ENCODE data around the gene ALKBH3. TPM values are rescaled to one million over a fixed set of nuclear protein-coding genes. Genes with fewer than 3 reads are reported as not detected.

ALKBH3 gene
- total RNA-seq, 1 donor from 2014 or later = 19.1 TPM

GRCh38 chr11:43908683-43909082 is 28.1 kb downstream of the ALKBH3 start:
- H3K9me3 ChIP-seq = no peaks in the 10 kb centered on the region
- H3K4me3 ChIP-seq = no peak overlapping the region
- intact Hi-C loops (cut with DNase I) = loop anchor here (5.0 kb wide), 1 partner anchor 124 kb away; no protein-coding TSS in a partner anchor
- H3K36me3 ChIP-seq = peaks cover 11 to 20% of the 10 kb centered on the region in 2 donors
- no peak overlapping the region for H3K27ac ChIP-seq
- no peak for DNase-seq (ENCODE audit: low spot score in 2 of 2)
- H3K27me3 ChIP-seq = no peaks in the 10 kb centered on the region
- H3K4me1 ChIP-seq = peaks cover 0 to 17% of the 10 kb centered on the region in 2 donors
- no peak for TF ChIP-seq CTCF (IDR thresholded peaks at IDR 0.05)

- no peak overlapping the region for H3K4me3 ChIP-seq
- TF ChIP-seq CTCF (IDR thresholded peaks at IDR 0.05) = no peak
- H3K27me3 ChIP-seq = no peaks in the 10 kb centered on the region
- H3K36me3 ChIP-seq = peaks cover 7 to 19% of the 10 kb centered on the region in 2 donors
- intact Hi-C loops (cut with DNase I) = no loop called here
- no peak for DNase-seq (ENCODE audit: low spot score in 2 of 2)
- H3K9me3 ChIP-seq = no peaks in the 10 kb centered on the region
- H3K4me1 ChIP-seq = no peaks in the 10 kb centered on the region
- H3K27ac ChIP-seq = no peak overlapping the region
Observed at GRCh38 chr11:43913829-43914380, 33.3 kb downstream of the ALKBH3 start.

- no peaks in the 10 kb centered on the region for H3K27me3 ChIP-seq
- intact Hi-C loops (cut with DNase I) = no loop called here
- H3K9me3 ChIP-seq = no peaks in the 10 kb centered on the region
- H3K36me3 ChIP-seq = peaks cover 6 to 19% of the 10 kb centered on the region in 2 donors
- TF ChIP-seq CTCF (IDR thresholded peaks at IDR 0.05) = no peak
- H3K4me1 ChIP-seq = no peaks in the 10 kb centered on the region
- no peak for DNase-seq (ENCODE audit: low spot score in 2 of 2)
- no peak overlapping the region for H3K27ac ChIP-seq
- H3K4me3 ChIP-seq = no peak overlapping the region
Observed at GRCh38 chr11:43914466-43914865, 33.8 kb downstream of the ALKBH3 start.

- DNase-seq (ENCODE audit: low spot score in 2 of 2) = no peak
- intact Hi-C loops (cut with DNase I) = no loop called here
- no peak for TF ChIP-seq CTCF (IDR thresholded peaks at IDR 0.05)
- Histone ChIP-seq H3K4me3 (no peak overlapping the region), H3K27me3 (no peaks in the 10 kb centered on the region), H3K36me3 (peaks cover 0 to 14% of the 10 kb centered on the region in 2 donors), H3K27ac (peak overlapping the region; percentile 86 to 89), H3K4me1 (peaks cover 6 to 17% of the 10 kb centered on the region in 2 donors), H3K9me3 (no peaks in the 10 kb centered on the region)
Observed at GRCh38 chr11:43916621-43917020, 36.0 kb downstream of the ALKBH3 start.

GRCh38 chr11:43917851-43918250 is 37.2 kb downstream of the ALKBH3 start:
- intact Hi-C loops (cut with DNase I) = no loop called here
- Histone ChIP-seq H3K27me3 (no peaks in the 10 kb centered on the region), H3K4me3 (no peak overlapping the region), H3K27ac (peak overlapping the region; percentile 86 to 89), H3K4me1 (peaks cover 19 to 29% of the 10 kb centered on the region in 2 donors), H3K36me3 (peaks cover 0 to 14% of the 10 kb centered on the region in 2 donors), H3K9me3 (no peaks in the 10 kb centered on the region)
- DNase-seq (ENCODE audit: low spot score in 2 of 2) = no peak
- TF ChIP-seq CTCF (IDR thresholded peaks at IDR 0.05) = no peak
